ENCODE data around the gene WARS2.

WARS2 gene

GRCh38 chr1:118991448-118991847 is 149.0 kb downstream of the WARS2 start:
- Histone ChIP-seq H3K4me3 (replicated peaks; ENCODE audit: low read depth, low read length) (no peak overlapping the region), H3K36me3 (ENCODE audit: control insufficient read depth, insufficient read depth, low read length) (no peaks in the 10 kb centered on the region), H3K27me3 (replicated peaks; ENCODE audit: control insufficient read depth, insufficient read depth, low read length) (peaks cover 1% of the 10 kb centered on the region)
- TF ChIP-seq CTCF (IDR thresholded peaks at IDR 0.05; ENCODE audit: insufficient read depth, low read length, poor library complexity, severe bottlenecking), result no peak
- no peak for DNase-seq (ENCODE audit: extremely low read depth, insufficient read length)

GRCh38 chr1:118990513-118991152 is 149.8 kb downstream of the WARS2 start:
- peaks cover 1% of the 10 kb centered on the region for H3K27me3 ChIP-seq (replicated peaks; ENCODE audit: control insufficient read depth, insufficient read depth, low read length)
- H3K4me3 ChIP-seq (replicated peaks; ENCODE audit: low read depth, low read length), result no peak overlapping the region
- no peak for DNase-seq (ENCODE audit: extremely low read depth, insufficient read length)
- no peaks in the 10 kb centered on the region for H3K36me3 ChIP-seq (ENCODE audit: control insufficient read depth, insufficient read depth, low read length)
- no peak for TF ChIP-seq CTCF (IDR thresholded peaks at IDR 0.05; ENCODE audit: insufficient read depth, low read length, poor library complexity, severe bottlenecking)

GRCh38 chr1:118989878-118990378 is 150.5 kb downstream of the WARS2 start:
- TF ChIP-seq CTCF (IDR thresholded peaks at IDR 0.05; ENCODE audit: insufficient read depth, low read length, poor library complexity, severe bottlenecking), result no peak
- peaks cover 1% of the 10 kb centered on the region for H3K27me3 ChIP-seq (replicated peaks; ENCODE audit: control insufficient read depth, insufficient read depth, low read length)
- no peak overlapping the region for H3K4me3 ChIP-seq (replicated peaks; ENCODE audit: low read depth, low read length)
- no peak for DNase-seq (ENCODE audit: extremely low read depth, insufficient read length)
- no peaks in the 10 kb centered on the region for H3K36me3 ChIP-seq (ENCODE audit: control insufficient read depth, insufficient read depth, low read length)

GRCh38 chr1:118989006-118989815 is 151.2 kb downstream of the WARS2 start:
- TF ChIP-seq CTCF (IDR thresholded peaks at IDR 0.05; ENCODE audit: insufficient read depth, low read length, poor library complexity, severe bottlenecking), result no peak
- DNase-seq (ENCODE audit: extremely low read depth, insufficient read length), result no peak
- Histone ChIP-seq H3K4me3 (replicated peaks; ENCODE audit: low read depth, low read length) (no peak overlapping the region), H3K36me3 (ENCODE audit: control insufficient read depth, insufficient read depth, low read length) (no peaks in the 10 kb centered on the region), H3K27me3 (replicated peaks; ENCODE audit: control insufficient read depth, insufficient read depth, low read length) (peaks cover 1% of the 10 kb centered on the region)

GRCh38 chr1:118988186-118989005 is 152.1 kb downstream of the WARS2 start, which contains the start of gene TBX15:
Gene TBX15 (minus strand): TSS chr1:118988343. CDS start chr1:118987795, 548 bp downstream.
- Histone ChIP-seq H3K36me3 (ENCODE audit: control insufficient read depth, insufficient read depth, low read length) (no peaks in the 10 kb centered on the region), H3K4me3 (replicated peaks; ENCODE audit: low read depth, low read length) (no peak within 1 kb of the TSS), H3K27me3 (replicated peaks; ENCODE audit: control insufficient read depth, insufficient read depth, low read length) (peaks cover 1% of the 10 kb centered on the region)
- no peak for DNase-seq (ENCODE audit: extremely low read depth, insufficient read length)
- TF ChIP-seq CTCF (IDR thresholded peaks at IDR 0.05; ENCODE audit: insufficient read depth, low read length, poor library complexity, severe bottlenecking), result no peak

All from GM06990 (cell line).